IPS-18a (cell line): ENCODE results near the gene C1QA.

Experiments used
- H3K27ac ChIP-seq: one replicate; pipeline ENCODE4 v1.5.1; 2013; ENCODE audit warnings: low read length
- H3K27me3 ChIP-seq: one replicate; pipeline ENCODE4 v1.6.1; 2013; ENCODE audit warnings: mild to moderate bottlenecking, low read length; ENCODE audit not compliant: control insufficient read depth, insufficient read depth
- H3K36me3 ChIP-seq: one replicate; pipeline ENCODE4 v1.6.1; 2013; ENCODE audit warnings: low read depth, low read length; ENCODE audit not compliant: control insufficient read depth
- H3K4me1 ChIP-seq: one replicate; pipeline ENCODE4 v1.6.1; 2013; ENCODE audit warnings: low read depth, low read length; ENCODE audit not compliant: control insufficient read depth
- H3K4me3 ChIP-seq: one replicate; pipeline ENCODE4 v1.5.1; 2013; ENCODE audit warnings: low read length
- H3K9ac ChIP-seq: one replicate; pipeline ENCODE4 v1.6.1; 2013; ENCODE audit warnings: mild to moderate bottlenecking, low read length, moderate library complexity
- H3K9me3 ChIP-seq: one replicate; pipeline ENCODE4 v1.6.1; 2013; ENCODE audit warnings: low read depth, low read length; ENCODE audit not compliant: control insufficient read depth

C1QA gene

DNA sequence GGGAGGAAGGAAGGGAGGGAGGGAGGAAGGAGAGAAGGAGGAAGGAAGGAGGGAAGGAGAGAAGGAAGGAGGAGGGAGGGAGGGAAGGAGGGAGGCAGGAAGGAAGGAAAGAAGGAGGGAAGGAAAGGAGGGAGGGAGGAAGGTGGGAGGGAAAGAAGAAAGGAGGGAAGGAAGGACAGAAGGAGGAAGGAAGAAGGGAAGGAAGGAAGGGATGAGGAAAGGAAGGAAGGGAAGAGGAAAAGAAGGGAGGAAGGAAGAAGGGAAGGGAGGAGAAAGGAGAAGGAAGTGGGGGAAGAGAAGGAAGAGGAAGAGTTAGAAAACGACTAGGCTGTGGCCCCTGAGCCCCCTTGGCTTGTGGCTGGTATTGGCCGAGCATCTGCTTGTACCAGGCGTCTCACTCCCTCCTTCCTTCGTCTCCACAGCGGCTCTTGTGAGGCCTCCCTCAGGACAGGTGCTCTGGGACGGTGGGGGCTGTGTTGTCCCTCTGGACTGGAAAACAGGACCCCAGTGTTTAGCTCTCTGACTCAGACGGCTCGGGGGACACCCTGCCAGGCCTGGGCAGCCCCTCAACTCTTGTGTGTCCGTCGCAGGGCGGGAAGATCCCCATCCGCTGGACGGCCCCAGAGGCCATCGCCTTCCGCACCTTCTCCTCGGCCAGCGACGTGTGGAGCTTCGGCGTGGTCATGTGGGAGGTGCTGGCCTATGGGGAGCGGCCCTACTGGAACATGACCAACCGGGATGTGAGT lies 36.2 kb upstream of the C1QA start:
- Histone ChIP-seq H3K9me3 (no peaks in the 10 kb centered on the region), H3K36me3 (no peaks in the 10 kb centered on the region), H3K4me1 (no peaks in the 10 kb centered on the region), H3K27ac (no peak overlapping the region), H3K27me3 (no peaks in the 10 kb centered on the region), H3K9ac (no peak overlapping the region), H3K4me3 (no peak overlapping the region)

DNA sequence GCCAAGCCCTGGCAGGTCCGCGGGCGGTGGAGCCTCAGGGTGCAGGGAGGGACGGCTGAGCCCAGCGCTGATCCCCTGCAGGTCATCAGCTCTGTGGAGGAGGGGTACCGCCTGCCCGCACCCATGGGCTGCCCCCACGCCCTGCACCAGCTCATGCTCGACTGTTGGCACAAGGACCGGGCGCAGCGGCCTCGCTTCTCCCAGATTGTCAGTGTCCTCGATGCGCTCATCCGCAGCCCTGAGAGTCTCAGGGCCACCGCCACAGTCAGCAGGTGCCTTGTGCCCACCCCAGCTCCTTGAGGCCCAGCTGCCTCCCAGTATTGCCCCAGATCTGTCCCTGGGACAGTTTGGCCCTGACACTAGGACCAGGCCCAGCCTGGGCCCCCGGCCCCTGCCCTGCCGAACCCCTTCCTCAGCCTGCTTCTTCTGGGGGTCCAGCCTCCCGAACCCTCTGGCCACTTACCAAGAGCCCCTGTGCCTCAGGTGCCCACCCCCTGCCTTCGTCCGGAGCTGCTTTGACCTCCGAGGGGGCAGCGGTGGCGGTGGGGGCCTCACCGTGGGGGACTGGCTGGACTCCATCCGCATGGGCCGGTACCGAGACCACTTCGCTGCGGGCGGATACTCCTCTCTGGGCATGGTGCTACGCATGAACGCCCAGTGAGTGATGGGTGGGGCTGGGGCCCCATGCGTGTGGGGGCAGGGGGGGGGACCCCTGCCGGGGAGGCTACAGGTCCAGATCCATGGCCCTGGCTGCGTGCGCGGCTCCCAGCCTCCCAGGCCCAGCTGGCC lies 35.4 kb upstream of the C1QA start:
- Histone ChIP-seq H3K36me3 (no peaks in the 10 kb centered on the region), H3K4me3 (no peak overlapping the region), H3K9ac (no peak overlapping the region), H3K4me1 (no peaks in the 10 kb centered on the region), H3K27ac (no peak overlapping the region), H3K27me3 (no peaks in the 10 kb centered on the region), H3K9me3 (no peaks in the 10 kb centered on the region)

DNA sequence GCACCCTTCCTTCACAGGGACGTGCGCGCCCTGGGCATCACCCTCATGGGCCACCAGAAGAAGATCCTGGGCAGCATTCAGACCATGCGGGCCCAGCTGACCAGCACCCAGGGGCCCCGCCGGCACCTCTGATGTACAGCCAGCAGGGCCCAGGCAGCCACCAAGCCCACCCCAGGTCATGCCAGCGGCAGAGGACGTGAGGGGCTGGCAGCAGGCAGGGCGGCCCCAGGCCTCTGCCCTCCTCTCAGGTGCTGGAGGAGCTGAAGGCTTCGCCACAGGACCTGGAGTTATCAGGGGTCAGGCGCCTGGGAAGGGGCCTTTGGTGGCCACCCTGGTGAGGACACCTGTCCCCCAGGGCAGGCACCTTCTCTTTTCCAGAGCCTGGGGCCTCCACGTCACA lies 34.8 kb upstream of the C1QA start:
- Histone ChIP-seq H3K9me3 (no peaks in the 10 kb centered on the region), H3K36me3 (no peaks in the 10 kb centered on the region), H3K27ac (no peak overlapping the region), H3K9ac (no peak overlapping the region), H3K27me3 (no peaks in the 10 kb centered on the region), H3K4me3 (no peak overlapping the region), H3K4me1 (no peaks in the 10 kb centered on the region)

- Histone ChIP-seq H3K9ac (no peak overlapping the region), H3K9me3 (no peaks in the 10 kb centered on the region), H3K27me3 (peaks cover under 1% of the 10 kb centered on the region), H3K4me3 (no peak overlapping the region), H3K4me1 (no peaks in the 10 kb centered on the region), H3K36me3 (no peaks in the 10 kb centered on the region), H3K27ac (no peak overlapping the region)
Measured at GRCh38 chr1:22602060-22602740, 34.2 kb upstream of the C1QA start.

GRCh38 chr1:22606161-22606560 lies 30.3 kb upstream of the C1QA start:
- Histone ChIP-seq H3K27me3 (peaks cover 26% of the 10 kb centered on the region), H3K9me3 (no peaks in the 10 kb centered on the region), H3K9ac (no peak overlapping the region), H3K27ac (no peak overlapping the region), H3K4me1 (peaks cover 4% of the 10 kb centered on the region), H3K36me3 (no peaks in the 10 kb centered on the region), H3K4me3 (no peak overlapping the region)

DNA sequence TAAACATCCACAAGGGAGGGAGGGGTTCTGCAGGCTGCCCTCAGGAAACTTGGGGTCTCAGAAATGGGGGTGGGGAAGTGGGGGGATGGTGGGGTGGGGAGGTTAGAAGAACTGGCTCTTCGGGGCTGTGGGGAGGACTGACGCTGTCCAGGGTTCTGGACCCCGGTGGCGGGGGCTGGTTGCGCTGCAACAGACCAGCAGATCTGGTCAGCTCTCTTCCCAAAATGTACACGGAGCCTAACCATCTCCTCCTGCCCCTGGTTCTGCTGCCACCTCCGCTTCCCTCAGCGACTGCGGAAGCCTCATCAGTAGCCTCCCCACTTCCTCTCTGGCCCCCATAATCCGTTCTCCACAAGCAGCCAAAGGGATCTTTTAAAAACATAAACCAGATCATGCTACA lies 29.3 kb upstream of the C1QA start:
- H3K27me3 ChIP-seq, result peaks cover 26% of the 10 kb centered on the region
- no peak overlapping the region for H3K27ac ChIP-seq
- H3K36me3 ChIP-seq, result no peaks in the 10 kb centered on the region
- peaks cover 4% of the 10 kb centered on the region for H3K4me1 ChIP-seq
- H3K9me3 ChIP-seq, result no peaks in the 10 kb centered on the region
- no peak overlapping the region for H3K9ac ChIP-seq
- H3K4me3 ChIP-seq, result no peak overlapping the region

- H3K27me3 ChIP-seq, result peaks cover 26% of the 10 kb centered on the region
- no peak overlapping the region for H3K4me3 ChIP-seq
- no peaks in the 10 kb centered on the region for H3K9me3 ChIP-seq
- H3K4me1 ChIP-seq, result peaks cover 4% of the 10 kb centered on the region
- no peak overlapping the region for H3K9ac ChIP-seq
- no peaks in the 10 kb centered on the region for H3K36me3 ChIP-seq
- no peak overlapping the region for H3K27ac ChIP-seq
Measured at GRCh38 chr1:22608361-22608760, 28.1 kb upstream of the C1QA start.

- Histone ChIP-seq H3K27me3 (peaks cover 26% of the 10 kb centered on the region), H3K9me3 (no peaks in the 10 kb centered on the region), H3K4me1 (peaks cover 4% of the 10 kb centered on the region), H3K4me3 (no peak overlapping the region), H3K9ac (no peak overlapping the region), H3K36me3 (no peaks in the 10 kb centered on the region), H3K27ac (no peak overlapping the region)
Measured at GRCh38 chr1:22609291-22609690, 27.1 kb upstream of the C1QA start.

GRCh38 chr1:22611530-22611947 lies 24.9 kb upstream of the C1QA start:
- no peak overlapping the region for H3K27ac ChIP-seq
- H3K36me3 ChIP-seq, result no peaks in the 10 kb centered on the region
- peaks cover 4% of the 10 kb centered on the region for H3K4me1 ChIP-seq
- H3K4me3 ChIP-seq, result no peak overlapping the region
- H3K9ac ChIP-seq, result no peak overlapping the region
- H3K27me3 ChIP-seq, result peaks cover 26% of the 10 kb centered on the region
- no peaks in the 10 kb centered on the region for H3K9me3 ChIP-seq

GRCh38 chr1:22612671-22613571 lies 23.5 kb upstream of the C1QA start:
- H3K27me3 ChIP-seq, result peaks cover 18% of the 10 kb centered on the region

GRCh38 chr1:22613572-22613918 lies 22.9 kb upstream of the C1QA start:
- H3K4me3 ChIP-seq, result no peak overlapping the region
- H3K9ac ChIP-seq, result no peak overlapping the region
- H3K36me3 ChIP-seq, result no peaks in the 10 kb centered on the region
- peaks cover 4% of the 10 kb centered on the region for H3K4me1 ChIP-seq
- peaks cover 12% of the 10 kb centered on the region for H3K27me3 ChIP-seq
- H3K9me3 ChIP-seq, result no peaks in the 10 kb centered on the region
- no peak overlapping the region for H3K27ac ChIP-seq

More at GRCh38 chr1:22612671-22613571, 23.5 kb upstream of the C1QA start:
- H3K9ac ChIP-seq, result no peak overlapping the region
- H3K4me3 ChIP-seq, result no peak overlapping the region
- H3K36me3 ChIP-seq, result no peaks in the 10 kb centered on the region
- H3K27ac ChIP-seq, result no peak overlapping the region
- H3K4me1 ChIP-seq, result peaks cover 4% of the 10 kb centered on the region
- no peaks in the 10 kb centered on the region for H3K9me3 ChIP-seq
